ENCODE measurements around the gene ADAMTS19. TPM values are rescaled to one million over a fixed set of nuclear protein-coding genes. Genes with fewer than 3 reads are reported as not detected.

ADAMTS19 gene
- total RNA-seq, 4 donors from 2014 or later: not detected

GRCh38 chr5:129771058-129771838 is 311.1 kb downstream of the ADAMTS19 start:
- no peak for TF ChIP-seq POLR2A (IDR thresholded peaks at IDR 0.05)
- TF ChIP-seq, protein P1, sequence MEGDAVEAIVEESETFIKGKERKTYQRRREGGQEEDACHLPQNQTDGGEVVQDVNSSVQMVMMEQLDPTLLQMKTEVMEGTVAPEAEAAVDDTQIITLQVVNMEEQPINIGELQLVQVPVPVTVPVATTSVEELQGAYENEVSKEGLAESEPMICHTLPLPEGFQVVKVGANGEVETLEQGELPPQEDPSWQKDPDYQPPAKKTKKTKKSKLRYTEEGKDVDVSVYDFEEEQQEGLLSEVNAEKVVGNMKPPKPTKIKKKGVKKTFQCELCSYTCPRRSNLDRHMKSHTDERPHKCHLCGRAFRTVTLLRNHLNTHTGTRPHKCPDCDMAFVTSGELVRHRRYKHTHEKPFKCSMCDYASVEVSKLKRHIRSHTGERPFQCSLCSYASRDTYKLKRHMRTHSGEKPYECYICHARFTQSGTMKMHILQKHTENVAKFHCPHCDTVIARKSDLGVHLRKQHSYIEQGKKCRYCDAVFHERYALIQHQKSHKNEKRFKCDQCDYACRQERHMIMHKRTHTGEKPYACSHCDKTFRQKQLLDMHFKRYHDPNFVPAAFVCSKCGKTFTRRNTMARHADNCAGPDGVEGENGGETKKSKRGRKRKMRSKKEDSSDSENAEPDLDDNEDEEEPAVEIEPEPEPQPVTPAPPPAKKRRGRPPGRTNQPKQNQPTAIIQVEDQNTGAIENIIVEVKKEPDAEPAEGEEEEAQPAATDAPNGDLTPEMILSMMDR (IDR thresholded peaks at IDR 0.05): peak; percentile 35 to 77 (median 52)
- H3K36me3 ChIP-seq: no peaks in the 10 kb centered on the region
- DNase-seq: peak; percentile 24 to 53
- H3K27ac ChIP-seq: no peak overlapping the region
- 40 to 43% methylated on average over 9 of the region's 9 CpGs for WGBS, 2 donors
- H3K9me3 ChIP-seq: no peaks in the 10 kb centered on the region
- no peaks in the 10 kb centered on the region for H3K4me1 ChIP-seq
- no peaks in the 10 kb centered on the region for H3K27me3 ChIP-seq
- H3K4me3 ChIP-seq (replicated peaks in 1 of 3): no peak overlapping the region
- intact Hi-C loops (cut with DNase I): no loop called here

DNA sequence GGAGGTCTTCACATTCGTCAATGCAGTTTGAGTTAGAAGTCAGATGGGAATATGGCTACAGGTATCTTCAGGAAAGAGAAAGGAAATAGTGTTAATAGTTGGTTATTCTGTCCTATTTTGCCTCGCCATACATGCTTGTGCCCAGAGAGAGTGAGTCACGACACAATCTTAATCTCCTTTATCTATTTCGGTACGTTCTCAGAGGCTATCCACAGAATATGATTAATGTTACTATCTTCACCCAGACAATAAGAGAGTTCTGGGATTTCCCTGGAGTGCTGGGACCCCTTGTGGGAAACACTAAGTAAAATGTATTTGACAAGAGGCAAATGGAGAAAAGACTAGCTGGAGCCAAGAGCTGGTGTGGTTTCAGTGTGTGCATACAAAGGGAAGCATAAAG is 313.3 kb downstream of the ADAMTS19 start:
- no peak for TF ChIP-seq POLR2A (IDR thresholded peaks at IDR 0.05)
- TF ChIP-seq, protein P1 (IDR thresholded peaks at IDR 0.05): no peak
- 92 to 94% methylated on average over 5 of the region's 5 CpGs for WGBS, 2 donors
- no peaks in the 10 kb centered on the region for H3K27me3 ChIP-seq
- H3K9me3 ChIP-seq: no peaks in the 10 kb centered on the region
- H3K4me1 ChIP-seq: no peaks in the 10 kb centered on the region
- H3K36me3 ChIP-seq: no peaks in the 10 kb centered on the region
- DNase-seq: no peak
- intact Hi-C loops (cut with DNase I): no loop called here
- no peak overlapping the region for H3K4me3 ChIP-seq (replicated peaks in 1 of 3)
- H3K27ac ChIP-seq: no peak overlapping the region

DNA sequence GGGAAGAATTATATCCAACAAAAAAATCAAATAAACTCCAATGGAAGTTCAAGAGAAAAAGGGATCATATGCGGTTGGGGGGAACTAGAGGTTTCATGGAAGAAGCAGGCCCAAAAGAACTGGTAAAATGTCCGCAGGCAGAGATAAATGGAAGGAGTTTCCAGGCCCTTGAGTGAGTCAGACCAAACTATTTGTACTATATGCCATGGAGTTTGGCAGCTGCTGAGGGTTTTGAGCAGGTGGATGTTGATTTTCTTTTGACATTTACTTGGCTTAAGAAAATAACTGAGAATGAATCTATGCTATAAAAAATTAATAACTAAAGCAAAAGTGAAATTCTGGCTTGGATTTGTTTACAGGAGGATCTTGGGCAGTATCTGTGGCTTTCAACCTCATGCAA is 321.5 kb downstream of the ADAMTS19 start:
- Histone ChIP-seq H3K9me3 (no peaks in the 10 kb centered on the region), H3K27ac (no peak overlapping the region), H3K4me1 (no peaks in the 10 kb centered on the region), H3K36me3 (no peaks in the 10 kb centered on the region), H3K4me3 (replicated peaks in 1 of 3) (no peak overlapping the region), H3K27me3 (no peaks in the 10 kb centered on the region)
- WGBS, 2 donors: 86 to 89% methylated on average over 2 of the region's 2 CpGs
- DNase-seq: no peak
- TF ChIP-seq POLR2A (IDR thresholded peaks at IDR 0.05): no peak
- TF ChIP-seq, protein P1 (IDR thresholded peaks at IDR 0.05): no peak
- intact Hi-C loops (cut with DNase I): no loop called here
